H1 (cell line): ENCODE data around the gene STX18. TPM values are rescaled to one million over a fixed set of nuclear protein-coding genes. Genes with fewer than 3 reads are reported as not detected.
"Not testable (repeated sequence)": the region's sequence is repeated elsewhere in the genome, so short reads cannot be mapped to it uniquely, and the experiment has no call there.

Experiments used
- CTCF ChIA-PET: fragments of 300-600 bp; sonication (Branson Sonifier 250); formaldehyde crosslinking; loops from one replicate; lab custom pipeline; 2021; ENCODE audit not compliant: partially characterized antibody; lab: Charles Lee
- POLR2A ChIA-PET: fragments of 300-600 bp; sonication (Branson Sonifier 250); formaldehyde crosslinking; loops from one replicate; lab custom pipeline; 2021; ENCODE audit warnings: inconsistent platforms; ENCODE audit not compliant: partially characterized antibody; lab: Charles Lee
- DNase-seq, 2 experiments: peaks; one replicate each; pipeline versions ENCODE4 v3.0.0 to v3.0.0-alpha.2; 2010 to 2022; ENCODE audit warnings: low spot score in 2 of 2, low read depth in 1 of 2, mixed read lengths in 1 of 2
- FAIRE-seq: peaks from 2 replicates; lab custom pipeline; 2011; peaks lifted over from hg19 to GRCh38; lab: Jason Lieb, UNC
- H2AFZ ChIP-seq: 2 replicates; pipeline ENCODE4 v1.8.1; 2012; ENCODE audit warnings: low read length, inconsistent platforms
- H2AK5ac ChIP-seq: 2 replicates; pipeline ENCODE4 v1.6.1; 2013; ENCODE audit warnings: low read depth, low read length
- H2BK120ac ChIP-seq: replicated peaks from 2 replicates; pipeline ENCODE3; 2013; ENCODE audit warnings: low read depth, low read length, inconsistent platforms
- H2BK12ac ChIP-seq: 2 replicates; pipeline ENCODE4 v1.6.1; 2013; ENCODE audit warnings: low read depth, low read length
- H2BK15ac ChIP-seq: 2 replicates; pipeline ENCODE4 v1.6.1; 2013; ENCODE audit warnings: low read length
- H2BK20ac ChIP-seq: 2 replicates; pipeline ENCODE4 v1.6.1; 2013; ENCODE audit warnings: low read length
- H2BK5ac ChIP-seq: 2 replicates; pipeline ENCODE4 v1.6.1; 2013; ENCODE audit warnings: low read depth, low read length
- H3K14ac ChIP-seq: 2 replicates; pipeline ENCODE4 v1.6.1; 2013; ENCODE audit warnings: inconsistent platforms; ENCODE audit not compliant: insufficient read length
- H3K18ac ChIP-seq: 2 replicates; pipeline ENCODE4 v1.6.1; 2013; ENCODE audit warnings: low read length; ENCODE audit errors: extremely low read depth
- H3K23ac ChIP-seq: 2 replicates; pipeline ENCODE4 v1.6.1; 2013; ENCODE audit warnings: inconsistent platforms; ENCODE audit not compliant: insufficient read length
- H3K23me2 ChIP-seq: 2 replicates; pipeline ENCODE4 v1.6.1; 2013; ENCODE audit warnings: low read depth, low read length
- H3K27ac ChIP-seq: 2 replicates; pipeline ENCODE4 v1.6.1; 2011; ENCODE audit warnings: low read depth, low read length, inconsistent platforms
- H3K27me3 ChIP-seq, 4 experiments: replicated peaks in 1 of 4; 1 replicate in 1 of 4; 2 replicates in 3 of 4; pipeline versions ENCODE4 v1.6.1 to v1.8.1; 2011 to 2013; ENCODE audit warnings: low read length in 3 of 4, mild to moderate bottlenecking in 3 of 4, inconsistent platforms in 2 of 4, mixed read lengths in 2 of 4, moderate library complexity in 1 of 4; ENCODE audit not compliant: control insufficient read depth in 3 of 4, insufficient read depth in 3 of 4; ENCODE audit errors: extremely low read depth in 1 of 4
- H3K36me3 ChIP-seq, 4 experiments: 2 replicates each; pipeline versions ENCODE4 v1.6.1 to v1.8.1; 2011 to 2013; ENCODE audit warnings: mild to moderate bottlenecking in 4 of 4, low read length in 3 of 4, moderate library complexity in 2 of 4, control low read depth in 1 of 4, inconsistent platforms in 1 of 4; ENCODE audit not compliant: insufficient read depth in 4 of 4, control insufficient read depth in 2 of 4
- H3K4ac ChIP-seq: replicated peaks from 2 replicates; pipeline ENCODE3; 2013; ENCODE audit warnings: low read length, low read depth, mixed read lengths, inconsistent platforms; ENCODE audit not compliant: insufficient read length
- H3K4me1 ChIP-seq, 4 experiments: replicated peaks in 1 of 4; 1 replicate in 1 of 4; 2 replicates in 3 of 4; pipeline versions ENCODE4 v1.6.1 to v1.8.1; 2011 to 2013; ENCODE audit warnings: low read length in 3 of 4, inconsistent platforms in 2 of 4, mixed read lengths in 1 of 4; ENCODE audit not compliant: insufficient read depth in 4 of 4, control insufficient read depth in 3 of 4
- H3K4me2 ChIP-seq, 2 experiments: 2 replicates each; pipeline versions ENCODE4 v1.6.1 to v1.8.1; 2011 to 2013; ENCODE audit warnings: low read depth in 2 of 2, low read length in 2 of 2, control low read depth in 1 of 2, inconsistent platforms in 1 of 2, mild to moderate bottlenecking in 1 of 2; ENCODE audit not compliant: insufficient read depth in 1 of 2
- H3K4me3 ChIP-seq, 4 experiments: fragments of 200-600, 300-600 bp in 1 of 4; sonication (generic), shearing (Covaris generic), sonication (Bioruptor Twin) in 1 of 4; 2 replicates each; pipeline versions ENCODE4 v1.5.1 to v1.8.1; 2011 to 2016; ENCODE audit warnings: low read length in 4 of 4, low read depth in 3 of 4, control low read depth in 2 of 4, inconsistent platforms in 2 of 4, mild to moderate bottlenecking in 2 of 4, mixed read lengths in 1 of 4, moderate library complexity in 1 of 4; ENCODE audit not compliant: insufficient read depth in 2 of 4; ENCODE audit errors: extremely low read depth in 1 of 4
- H3K56ac ChIP-seq: replicated peaks from 2 replicates; pipeline ENCODE3; 2013; ENCODE audit warnings: low read depth, mild to moderate bottlenecking, mixed read lengths, low read length, inconsistent platforms; ENCODE audit not compliant: insufficient read length
- H3K79me1 ChIP-seq: 2 replicates; pipeline ENCODE4 v1.6.1; 2013; ENCODE audit warnings: low read depth, low read length, control low read depth
- H3K79me2 ChIP-seq, 2 experiments: 2 replicates each; pipeline versions ENCODE4 v1.6.1 to v1.8.1; 2012 to 2013; ENCODE audit warnings: low read length in 2 of 2, mild to moderate bottlenecking in 2 of 2, inconsistent platforms in 1 of 2; ENCODE audit not compliant: insufficient read depth in 2 of 2, control insufficient read depth in 1 of 2
- H3K9ac ChIP-seq, 4 experiments: replicated peaks in 1 of 4; 1 replicate in 1 of 4; 2 replicates in 3 of 4; pipeline versions ENCODE4 v1.6.1 to v1.8.1; 2011 to 2013; ENCODE audit warnings: low read depth in 3 of 4, low read length in 3 of 4, control low read depth in 2 of 4, mild to moderate bottlenecking in 2 of 4, moderate library complexity in 2 of 4, inconsistent platforms in 1 of 4; ENCODE audit errors: extremely low read depth in 1 of 4
- H3K9me3 ChIP-seq, 2 experiments: 2 replicates each; pipeline versions ENCODE4 v1.6.1 to v1.8.1; 2012 to 2013; ENCODE audit warnings: mild to moderate bottlenecking in 2 of 2, moderate library complexity in 2 of 2, control low read depth in 1 of 2, inconsistent platforms in 1 of 2, low read depth in 1 of 2, low read length in 1 of 2, mixed read lengths in 1 of 2; ENCODE audit not compliant: insufficient read depth in 2 of 2
- H4K20me1 ChIP-seq, 2 experiments: replicated peaks in 1 of 2; 2 replicates each; pipeline versions ENCODE3 to v1.8.1; 2011 to 2013; ENCODE audit warnings: inconsistent platforms in 2 of 2, low read length in 2 of 2, mild to moderate bottlenecking in 1 of 2; ENCODE audit not compliant: insufficient read depth in 2 of 2, control insufficient read depth in 1 of 2
- H4K5ac ChIP-seq: 2 replicates; pipeline ENCODE4 v1.6.1; 2013; ENCODE audit warnings: low read length, low read depth, mixed read lengths, inconsistent platforms; ENCODE audit not compliant: insufficient read length
- H4K8ac ChIP-seq: 2 replicates; pipeline ENCODE4 v1.8.0; 2013; ENCODE audit warnings: mild to moderate bottlenecking, moderate library complexity, low read length, inconsistent platforms; ENCODE audit not compliant: insufficient read depth; ENCODE audit errors: extremely low read depth
- H4K91ac ChIP-seq: replicated peaks from 2 replicates; pipeline ENCODE3; 2013; ENCODE audit warnings: low read length, mixed read lengths, inconsistent platforms; ENCODE audit not compliant: insufficient read length
- RAD21 ChIP-seq, 2 experiments: IDR thresholded peaks in 1 of 2; conservative IDR thresholded peaks in 1 of 2; 2 replicates each; pipeline ENCODE4 v1.6.1; 2011; ENCODE audit warnings: low read depth in 2 of 2, low read length in 2 of 2, improper control_type of control experiment in 1 of 2, inconsistent platforms in 1 of 2, mild to moderate bottlenecking in 1 of 2, moderate library complexity in 1 of 2
- polyA plus RNA-seq, 7 experiments: library from polyadenylated mRNA; depleted of rRNA in 3 of 7; stranded (reverse) in 5 of 7; unstranded in 2 of 7; fragments of >200 nt in 5 of 7; fragments of 200-250 nt in 2 of 7; gene quantifications; 1 replicate in 5 of 7; 2 replicates in 1 of 7; 4 replicates in 1 of 7; pipeline versions ENCODE4 v1.2.1 to v1.2.3, GENCODE V29; 2011 to 2013; ENCODE audit warnings: missing spikeins in 2 of 7, mixed read lengths in 2 of 7
- total RNA-seq: library from RNA; stranded (reverse); fragmentation: NEBNext Ultra II Directional; extraction: Animal tissue kit (Norgen Biotek cat#: 25700); gene quantifications from 2 replicates; pipeline ENCODE4 v1.2.1, GENCODE V29; 2021

Gene STX18
- total and polyA plus RNA-seq, 2 of the 8 experiments (the other 6 are each of a cell fraction or from before 2014, with no cell fraction given): 14.6 to 18.3 TPM

DNA sequence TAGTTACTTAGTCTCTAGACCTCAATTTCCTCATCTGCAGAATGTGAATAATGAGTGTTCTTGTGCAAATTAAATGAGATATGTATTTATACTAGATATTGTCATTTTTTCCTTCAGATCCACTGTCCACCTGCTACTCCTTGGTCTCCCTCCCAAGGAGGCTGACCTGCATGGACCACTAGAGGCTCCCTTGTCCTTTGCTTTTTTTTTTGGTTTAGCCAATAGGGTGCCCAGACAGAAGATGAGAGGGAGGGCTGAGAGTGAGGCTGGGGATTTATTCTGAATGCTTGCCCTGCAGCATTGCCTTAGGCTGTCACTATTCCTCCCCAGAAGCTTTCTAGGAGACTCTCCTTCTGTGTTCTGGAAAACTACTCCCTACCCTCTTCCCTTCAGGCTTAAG lies 24.5 kb upstream of the STX18 start:
- not testable (repeated sequence) for H3K27me3 ChIP-seq, DNase-seq, H4K20me1 ChIP-seq, H2BK120ac ChIP-seq, H2AFZ ChIP-seq, H2BK20ac ChIP-seq, H3K14ac ChIP-seq, H3K56ac ChIP-seq, H3K79me2 ChIP-seq, H3K79me1 ChIP-seq, H2AK5ac ChIP-seq, H3K4me3 ChIP-seq, H3K18ac ChIP-seq, H3K9ac ChIP-seq, H3K9me3 ChIP-seq, H2BK15ac ChIP-seq, H3K27ac ChIP-seq, H2BK12ac ChIP-seq, H3K4ac ChIP-seq, H3K23me2 ChIP-seq, H4K5ac ChIP-seq, H3K4me2 ChIP-seq, H4K91ac ChIP-seq, H3K23ac ChIP-seq, H4K8ac ChIP-seq, H3K4me1 ChIP-seq, H2BK5ac ChIP-seq
- POLR2A ChIA-PET: interaction anchor here (2.1 kb wide), 1 partner anchor 24 kb away, joined by 6 read pairs; the partner anchor contains the start of gene STX18
- peak; percentile 13 to 24; a peak in 3 of 4 replicates for TF ChIP-seq RAD21 (IDR thresholded peaks at IDR 0.05 in 1 of 2, conservative IDR thresholded peaks at IDR 0.05 in 1 of 2; ENCODE audit: low read depth in 2 of 2, low read length in 2 of 2)
- FAIRE-seq: peak; percentile 100
- peaks cover 0 to 13% (median 2%) of the 10 kb centered on the region in 4 experiments; a peak in 3 of 8 replicates for H3K36me3 ChIP-seq
- CTCF ChIA-PET: interaction anchor here (0.6 to 3.2 kb wide), 10 partner anchors 10 to 310 kb away, joined by 3 to 22 read pairs (median 4); no protein-coding TSS in a partner anchor
